A673 (cell line): Measurements from ENCODE around the gene ELANE.

Experiments used
- EZH2 ChIP-seq: fragments of 200-600 bp; sonication (generic); IDR thresholded peaks from 2 replicates; pipeline ENCODE4 v1.6.1; 2017; ENCODE audit warnings: borderline replicate concordance, low read depth, mild to moderate bottlenecking, mixed read lengths, antibody characterized with exemption, low read length; ENCODE audit not compliant: poor library complexity, severe bottlenecking
- TF ChIP-seq, protein P1 (sequence below): fragments of 300-800, 200-600 bp; sonication (generic); conservative IDR thresholded peaks from 2 replicates; pipeline ENCODE4 v1.5.1; 2017; ENCODE audit warnings: low read depth, mild to moderate bottlenecking, antibody characterized with exemption, low read length, moderate library complexity, mixed read lengths

DNA sequence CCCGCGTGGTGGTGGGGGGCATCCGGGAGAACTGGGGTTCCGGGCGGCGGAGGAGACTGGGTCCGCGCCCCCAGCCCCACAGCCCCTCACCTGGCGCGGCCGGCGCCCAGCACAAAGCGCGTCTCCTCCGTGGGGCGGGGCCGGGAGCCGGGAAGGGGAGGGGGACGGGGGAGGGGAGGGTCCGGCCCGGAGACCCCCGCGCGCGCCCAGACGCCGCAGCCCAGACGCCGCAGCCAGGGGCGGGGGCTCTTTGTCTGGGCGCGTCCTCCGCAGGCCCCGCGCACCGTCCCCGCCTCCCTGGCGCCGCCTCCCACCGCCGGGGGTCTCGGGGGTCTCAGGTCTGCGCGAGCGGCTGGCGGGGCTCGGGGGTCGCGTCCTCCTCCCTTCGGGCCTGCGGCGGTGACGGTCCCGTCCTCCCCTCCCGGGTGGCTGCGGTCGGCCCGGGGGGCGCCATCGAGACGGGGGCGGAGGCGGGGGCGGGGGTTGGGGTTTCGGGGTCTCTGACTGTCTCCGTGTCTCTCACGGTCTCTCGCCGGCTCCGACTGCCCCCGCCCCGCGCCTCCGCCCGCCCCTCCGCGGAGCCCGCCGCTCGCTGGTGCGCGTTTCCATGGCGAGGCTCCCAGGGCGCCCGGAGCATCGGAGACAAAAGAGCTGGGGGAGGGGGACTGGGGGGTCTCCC, 30.1 kb upstream of the ELANE start, which contains the start of gene PLPPR3:
- no peak for TF ChIP-seq EZH2
- TF ChIP-seq, protein P1, sequence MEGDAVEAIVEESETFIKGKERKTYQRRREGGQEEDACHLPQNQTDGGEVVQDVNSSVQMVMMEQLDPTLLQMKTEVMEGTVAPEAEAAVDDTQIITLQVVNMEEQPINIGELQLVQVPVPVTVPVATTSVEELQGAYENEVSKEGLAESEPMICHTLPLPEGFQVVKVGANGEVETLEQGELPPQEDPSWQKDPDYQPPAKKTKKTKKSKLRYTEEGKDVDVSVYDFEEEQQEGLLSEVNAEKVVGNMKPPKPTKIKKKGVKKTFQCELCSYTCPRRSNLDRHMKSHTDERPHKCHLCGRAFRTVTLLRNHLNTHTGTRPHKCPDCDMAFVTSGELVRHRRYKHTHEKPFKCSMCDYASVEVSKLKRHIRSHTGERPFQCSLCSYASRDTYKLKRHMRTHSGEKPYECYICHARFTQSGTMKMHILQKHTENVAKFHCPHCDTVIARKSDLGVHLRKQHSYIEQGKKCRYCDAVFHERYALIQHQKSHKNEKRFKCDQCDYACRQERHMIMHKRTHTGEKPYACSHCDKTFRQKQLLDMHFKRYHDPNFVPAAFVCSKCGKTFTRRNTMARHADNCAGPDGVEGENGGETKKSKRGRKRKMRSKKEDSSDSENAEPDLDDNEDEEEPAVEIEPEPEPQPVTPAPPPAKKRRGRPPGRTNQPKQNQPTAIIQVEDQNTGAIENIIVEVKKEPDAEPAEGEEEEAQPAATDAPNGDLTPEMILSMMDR = no peak
